GM15510 (cell line): Measurements from ENCODE around the gene B9D2.

Experiments
- POLR2A ChIP-seq: IDR thresholded peaks from 3 replicates; pipeline ENCODE4 v1.6.1; 2011; ENCODE audit warnings: borderline replicate concordance; ENCODE audit not compliant: insufficient read length; ENCODE audit errors: extremely low read depth

Gene B9D2

GRCh38 chr19:41367848-41368301 is 3.9 kb upstream of the B9D2 start:
- TF ChIP-seq POLR2A, result no peak

- no peak for TF ChIP-seq POLR2A
Observed at GRCh38 chr19:41366089-41366488, 2.1 kb upstream of the B9D2 start.

- TF ChIP-seq POLR2A, result no peak
Observed at GRCh38 chr19:41364524-41365391, 809 bp upstream of the B9D2 start.

DNA sequence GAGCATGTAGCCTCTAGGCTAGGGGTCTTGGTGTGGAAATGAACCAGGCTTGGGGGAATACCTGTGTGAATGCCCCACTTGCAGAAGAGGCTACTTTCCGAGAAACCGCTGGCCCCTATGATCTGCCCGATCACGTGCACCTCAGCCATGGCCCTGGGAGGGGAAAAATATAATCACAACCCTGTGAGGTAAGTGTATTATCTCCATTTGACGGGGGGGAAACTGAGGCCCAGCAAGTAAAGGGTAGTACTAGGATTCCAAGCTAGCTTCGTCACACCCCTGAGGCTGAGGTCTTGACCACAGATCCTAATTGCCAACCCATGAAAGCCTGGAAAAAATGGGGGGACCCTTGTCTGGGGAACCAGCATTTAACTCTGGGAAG is 587 bp downstream of the B9D2 start:
- no peak for TF ChIP-seq POLR2A

GRCh38 chr19:41362143-41362847 is 1.7 kb downstream of the B9D2 start:
- no peak for TF ChIP-seq POLR2A

DNA sequence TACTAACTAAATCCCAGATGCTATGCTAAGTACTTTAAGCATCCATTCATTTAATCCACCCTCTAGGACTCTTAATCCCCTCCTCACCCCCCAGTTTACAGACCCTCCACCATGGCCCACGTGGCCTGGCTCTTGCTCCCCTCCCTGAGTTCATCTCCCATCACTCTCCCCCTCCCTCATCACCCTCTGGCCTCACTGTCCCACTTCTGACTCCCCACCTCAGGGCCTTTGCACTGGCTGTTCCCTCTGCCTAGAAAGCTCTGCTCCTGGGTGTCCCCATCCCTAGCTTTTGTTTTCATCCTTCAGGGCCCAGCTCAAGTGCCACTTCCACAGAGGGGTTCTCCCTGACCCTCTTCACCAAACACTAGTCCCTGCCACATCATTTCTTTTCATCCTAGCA is 4.2 kb downstream of the B9D2 start:
- TF ChIP-seq POLR2A, result no peak

- TF ChIP-seq POLR2A, result no peak
Observed at GRCh38 chr19:41357746-41358145, 6.2 kb downstream of the B9D2 start.

- no peak for TF ChIP-seq POLR2A
Observed at GRCh38 chr19:41356984-41357739, 6.8 kb downstream of the B9D2 start.

DNA sequence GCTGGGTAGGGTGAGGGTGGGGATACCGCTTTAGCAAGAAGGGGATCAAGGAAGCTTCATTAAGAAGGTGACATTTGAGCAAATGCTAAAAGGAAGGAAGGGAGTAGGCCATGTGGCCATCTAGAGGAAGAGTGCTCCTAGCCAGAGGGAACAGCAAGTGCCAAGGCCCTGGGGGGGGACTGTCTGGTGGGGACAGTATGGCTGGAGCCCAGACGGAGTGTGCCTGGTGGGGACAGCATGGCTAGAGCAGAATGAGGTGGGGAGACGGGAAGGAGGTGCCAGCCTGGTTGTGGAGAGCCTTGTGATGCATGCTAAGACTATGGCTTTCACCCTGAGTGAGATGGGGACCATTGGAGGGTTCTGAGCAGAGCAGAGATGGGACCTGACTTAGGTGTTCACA is 8.1 kb downstream of the B9D2 start:
- no peak for TF ChIP-seq POLR2A

DNA sequence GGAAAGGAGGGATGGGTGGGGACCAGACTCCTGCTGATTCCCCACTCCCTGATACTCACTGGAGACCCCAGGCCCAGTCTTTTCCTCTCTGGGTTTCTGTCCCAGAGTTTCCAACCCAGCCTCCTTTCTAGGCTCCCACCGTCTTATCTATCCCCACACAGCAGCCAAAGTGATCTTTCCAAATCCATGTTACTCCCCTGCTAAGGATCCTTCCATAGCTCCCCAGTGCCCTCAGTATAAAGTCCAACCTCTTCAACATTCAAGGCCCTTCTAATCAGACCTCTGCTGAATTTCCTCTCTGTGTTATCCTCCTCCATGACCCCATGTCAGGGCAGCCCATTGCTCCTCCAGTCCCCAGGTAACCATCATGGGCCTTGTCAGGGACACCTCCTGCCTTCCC is 8.9 kb downstream of the B9D2 start:
- TF ChIP-seq POLR2A, result no peak

DNA sequence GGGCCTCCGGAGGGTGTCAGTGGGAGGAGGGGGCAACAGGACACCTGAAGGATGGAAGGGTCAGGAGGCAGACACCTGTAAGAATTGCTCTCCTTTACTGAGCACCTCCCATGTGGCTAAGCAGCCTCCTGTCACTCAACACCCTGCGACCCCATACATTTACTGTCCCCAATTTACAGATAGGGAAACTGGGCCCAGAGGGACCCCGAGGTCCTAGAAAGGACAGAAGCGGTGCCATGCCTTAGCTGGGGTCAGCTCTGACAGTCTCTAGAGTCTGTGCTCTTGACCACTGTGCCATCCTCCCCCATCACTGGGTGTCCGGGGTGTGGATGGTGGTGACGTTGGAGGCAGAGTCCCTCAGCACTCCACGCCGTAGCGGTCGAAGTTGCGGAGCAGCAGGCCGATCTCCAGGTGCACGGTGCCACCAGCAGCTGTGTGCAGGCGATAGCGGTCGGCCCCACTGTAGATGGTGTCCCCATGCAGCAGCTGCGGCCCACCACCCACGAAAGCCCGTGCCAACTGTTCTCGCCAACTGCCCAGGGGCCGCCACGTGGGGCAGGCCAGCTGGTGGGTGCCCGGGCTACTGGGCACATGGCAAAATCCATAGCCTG is 9.5 kb downstream of the B9D2 start:
- TF ChIP-seq POLR2A, result no peak

DNA sequence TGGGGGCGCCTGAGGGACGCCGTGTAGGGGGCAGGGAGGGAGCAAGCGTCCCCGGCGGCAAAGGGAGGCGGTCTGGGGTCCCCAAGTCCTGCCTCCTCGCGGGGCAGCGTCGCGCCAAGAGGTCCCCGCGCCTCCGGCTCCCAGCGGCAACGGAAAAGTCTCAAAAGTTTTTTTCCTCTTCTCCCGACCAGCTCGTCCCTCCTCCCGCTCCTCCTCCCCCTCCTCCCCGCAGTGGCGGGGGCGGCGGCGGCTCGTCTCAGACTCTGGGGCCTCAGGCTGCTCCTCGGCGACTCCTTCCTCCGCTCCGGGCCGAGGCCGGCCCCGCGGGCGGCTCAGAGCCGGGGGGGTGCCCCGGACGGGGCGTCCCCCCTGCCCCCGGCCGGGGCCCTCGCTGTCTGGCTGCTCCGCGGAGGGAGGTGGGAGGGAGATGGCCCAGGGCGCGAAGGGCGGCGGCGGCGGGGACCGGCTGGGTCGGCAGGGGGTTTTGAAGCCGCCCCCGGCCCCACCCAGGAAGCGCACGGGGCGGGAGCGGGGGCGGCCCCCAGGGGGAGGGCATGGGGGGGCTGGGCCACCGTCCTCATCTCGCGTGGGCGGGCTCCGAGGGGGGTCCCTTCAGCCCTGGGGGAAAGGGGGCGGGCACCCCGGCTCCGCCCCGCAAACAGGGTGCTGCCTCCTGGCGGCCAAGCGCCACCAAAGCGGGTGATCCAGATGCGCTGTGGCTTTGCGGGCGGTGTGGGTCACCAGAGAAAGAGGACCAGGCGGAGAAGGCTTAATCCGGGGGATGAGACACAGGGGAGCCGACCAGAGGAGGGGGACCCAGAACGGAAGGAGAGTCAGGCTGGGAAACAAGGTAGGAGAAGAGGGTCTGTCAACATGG is 10.2 kb downstream of the B9D2 start, which contains the start of gene TGFB1:
TSS of gene TGFB1 (minus strand) at position 457 of the 877 bp plus-strand sequence. CDS start 878 bp downstream, outside the sequence.
- TF ChIP-seq POLR2A, result peak; percentile 95

DNA sequence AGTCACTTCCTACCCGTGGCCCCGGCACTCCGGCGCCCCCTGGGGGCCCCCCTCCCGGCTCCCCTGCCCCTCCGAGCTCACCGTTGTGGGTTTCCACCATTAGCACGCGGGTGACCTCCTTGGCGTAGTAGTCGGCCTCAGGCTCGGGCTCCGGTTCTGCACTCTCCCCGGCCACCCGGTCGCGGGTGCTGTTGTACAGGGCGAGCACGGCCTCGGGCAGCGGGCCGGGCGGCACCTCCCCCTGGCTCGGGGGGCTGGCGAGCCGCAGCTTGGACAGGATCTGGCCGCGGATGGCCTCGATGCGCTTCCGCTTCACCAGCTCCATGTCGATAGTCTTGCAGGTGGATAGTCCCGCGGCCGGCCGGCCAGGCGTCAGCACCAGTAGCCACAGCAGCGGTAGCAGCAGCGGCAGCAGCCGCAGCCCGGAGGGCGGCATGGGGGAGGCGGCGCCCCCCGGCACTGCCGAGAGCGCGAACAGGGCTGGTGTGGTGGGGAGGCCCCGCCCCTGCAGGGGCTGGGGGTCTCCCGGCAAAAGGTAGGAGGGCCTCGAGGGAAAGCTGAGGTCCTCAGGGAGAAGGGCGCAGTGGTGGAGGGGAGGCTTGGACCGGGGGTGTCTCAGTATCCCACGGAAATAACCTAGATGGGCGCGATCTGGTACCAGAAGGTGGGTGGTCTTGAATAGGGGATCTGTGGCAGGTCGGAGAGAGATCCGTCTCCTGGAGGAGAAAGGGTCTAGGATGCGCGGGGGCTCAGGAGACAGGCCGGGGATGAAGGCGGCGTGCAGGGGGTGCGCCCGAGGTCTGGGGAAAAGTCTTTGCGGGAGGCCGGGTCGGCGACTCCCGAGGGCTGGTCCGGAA is 11.1 kb downstream of the B9D2 start:
- peak; percentile 46 for TF ChIP-seq POLR2A

GRCh38 chr19:41352279-41352608 is 11.7 kb downstream of the B9D2 start:
- TF ChIP-seq POLR2A, result no peak
